ENCODE measurements around the gene CHRNB1. TPM values are rescaled to one million over a fixed set of nuclear protein-coding genes. Genes with fewer than 3 reads are reported as not detected.

The CHRNB1 gene
- total RNA-seq, 1 donor from 2014 or later, result 7.5 TPM

GRCh38 chr17:7419819-7420610 lies 24.8 kb upstream of the CHRNB1 start, which contains the start of gene SPEM1:
Gene SPEM1, plus strand, starts transcription at chr17:7420324. Its CDS starts 61 bp downstream, at chr17:7420385.
- no peaks in the 10 kb centered on the region for H3K79me2 ChIP-seq (ENCODE audit: low read depth)
- H2AFZ ChIP-seq (replicated peaks), result no peak within 1 kb of the TSS
- no peak within 1 kb of the TSS for H3K9ac ChIP-seq
- H3F3A ChIP-seq (ENCODE audit: low read depth), result no peaks in the 10 kb centered on the region
- no peaks in the 10 kb centered on the region for H3K9me3 ChIP-seq (ENCODE audit: low read depth)
- peaks cover 20% of the 10 kb centered on the region for H3K36me3 Mint-ChIP-seq
- peak within 1 kb of the TSS; percentile 53 for H3K27ac ChIP-seq
- peaks cover 18% of the 10 kb centered on the region for H3K27me3 Mint-ChIP-seq (ENCODE audit: insufficient read depth, low read depth)
- H3K4me1 Mint-ChIP-seq, result peaks cover 41% of the 10 kb centered on the region
- H3K4me3 ChIP-seq, result no peak within 1 kb of the TSS
- peak within 1 kb of the TSS; percentile 74 for H3K4me3 Mint-ChIP-seq
- peak; percentile 69 for DNase-seq (ENCODE audit: low spot score)
- no peaks in the 10 kb centered on the region for H3K9me3 Mint-ChIP-seq
- TF ChIP-seq CTCF (IDR thresholded peaks at IDR 0.05) (no peak), EZH2phosphoT487 (IDR thresholded peaks at IDR 0.05) (no peak), EZH2 (IDR thresholded peaks at IDR 0.05) (no peak)
- H3K36me3 ChIP-seq, result no peaks in the 10 kb centered on the region
- H3K4me2 ChIP-seq, result peak within 1 kb of the TSS; percentile 18
- peaks cover 35% of the 10 kb centered on the region for H4K20me1 ChIP-seq (ENCODE audit: low read depth)
- peak within 1 kb of the TSS; percentile 88 for H3K27ac Mint-ChIP-seq
- H3K4me1 ChIP-seq, result peaks cover 13% of the 10 kb centered on the region
- H3K27me3 ChIP-seq, result no peaks in the 10 kb centered on the region

- Histone ChIP-seq H3K4me2 (no peak overlapping the region), H4K20me1 (ENCODE audit: low read depth) (peaks cover 31% of the 10 kb centered on the region), H3K9me3 (ENCODE audit: low read depth) (no peaks in the 10 kb centered on the region), H3K4me3 (no peak overlapping the region), H3F3A (ENCODE audit: low read depth) (no peaks in the 10 kb centered on the region), H2AFZ (replicated peaks) (no peak overlapping the region), H3K9ac (no peak overlapping the region), H3K27ac (no peak overlapping the region), H3K79me2 (ENCODE audit: low read depth) (no peaks in the 10 kb centered on the region), H3K27me3 (no peaks in the 10 kb centered on the region), H3K36me3 (no peaks in the 10 kb centered on the region), H3K4me1 (peaks cover 13% of the 10 kb centered on the region)
- peaks cover 13% of the 10 kb centered on the region for H3K36me3 Mint-ChIP-seq
- no peak for TF ChIP-seq CTCF (IDR thresholded peaks at IDR 0.05)
- no peak for TF ChIP-seq EZH2 (IDR thresholded peaks at IDR 0.05)
- no peak for TF ChIP-seq EZH2phosphoT487 (IDR thresholded peaks at IDR 0.05)
- no peaks in the 10 kb centered on the region for H3K9me3 Mint-ChIP-seq
- no peak for DNase-seq (ENCODE audit: low spot score)
- peaks cover 20% of the 10 kb centered on the region for H3K27me3 Mint-ChIP-seq (ENCODE audit: insufficient read depth, low read depth)
- peak overlapping the region; percentile 74 for H3K4me3 Mint-ChIP-seq
- H3K4me1 Mint-ChIP-seq, result peaks cover 43% of the 10 kb centered on the region
- H3K27ac Mint-ChIP-seq, result peak overlapping the region; percentile 88
Measured at GRCh38 chr17:7421186-7421585, 23.7 kb upstream of the CHRNB1 start.

GRCh38 chr17:7423679-7424078 lies 21.2 kb upstream of the CHRNB1 start:
- peak overlapping the region; percentile 2 for H3K4me3 Mint-ChIP-seq
- no peaks in the 10 kb centered on the region for H3K9me3 Mint-ChIP-seq
- H3K27me3 ChIP-seq, result no peaks in the 10 kb centered on the region
- peaks cover 30% of the 10 kb centered on the region for H3K4me1 Mint-ChIP-seq
- no peak for DNase-seq (ENCODE audit: low spot score)
- H3K27ac Mint-ChIP-seq, result peak overlapping the region; percentile 7
- H3K27ac ChIP-seq, result no peak overlapping the region
- peaks cover 16% of the 10 kb centered on the region for H4K20me1 ChIP-seq (ENCODE audit: low read depth)
- no peaks in the 10 kb centered on the region for H3F3A ChIP-seq (ENCODE audit: low read depth)
- no peak overlapping the region for H3K4me3 ChIP-seq
- H3K4me2 ChIP-seq, result no peak overlapping the region
- H2AFZ ChIP-seq (replicated peaks), result no peak overlapping the region
- TF ChIP-seq EZH2 (IDR thresholded peaks at IDR 0.05) (no peak), CTCF (IDR thresholded peaks at IDR 0.05) (no peak), EZH2phosphoT487 (IDR thresholded peaks at IDR 0.05) (no peak)
- H3K9me3 ChIP-seq (ENCODE audit: low read depth), result no peaks in the 10 kb centered on the region
- H3K27me3 Mint-ChIP-seq (ENCODE audit: insufficient read depth, low read depth), result peaks cover 17% of the 10 kb centered on the region
- no peaks in the 10 kb centered on the region for H3K79me2 ChIP-seq (ENCODE audit: low read depth)
- H3K9ac ChIP-seq, result no peak overlapping the region
- H3K36me3 Mint-ChIP-seq, result no peaks in the 10 kb centered on the region
- H3K36me3 ChIP-seq, result no peaks in the 10 kb centered on the region
- peaks cover 13% of the 10 kb centered on the region for H3K4me1 ChIP-seq
